Ectodermal cell (in vitro differentiated cells): ENCODE data around the gene TK1.

Source experiments
- H3K27ac ChIP-seq: 2 replicates; pipeline ENCODE4 v1.7.0; 2013; ENCODE audit warnings: mild to moderate bottlenecking, low read depth, low read length; ENCODE audit not compliant: insufficient read depth, poor library complexity, severe bottlenecking
- H3K27me3 ChIP-seq: 2 replicates; pipeline ENCODE4 v1.7.0; 2013; ENCODE audit warnings: mild to moderate bottlenecking, low read length; ENCODE audit not compliant: insufficient read depth, control insufficient read depth, poor library complexity, severe bottlenecking
- H3K36me3 ChIP-seq: one replicate; pipeline ENCODE4 v1.7.0; 2013; ENCODE audit warnings: low read length; ENCODE audit not compliant: control insufficient read depth, insufficient read depth
- H3K4me1 ChIP-seq: one replicate; pipeline ENCODE4 v1.7.0; 2013; ENCODE audit warnings: low read length; ENCODE audit not compliant: control insufficient read depth, insufficient read depth
- H3K4me3 ChIP-seq: 2 replicates; pipeline ENCODE4 v1.7.0; 2013; ENCODE audit warnings: low read depth, low read length, control low read depth; ENCODE audit not compliant: insufficient read depth
- H3K9me3 ChIP-seq: 2 replicates; pipeline ENCODE4 v1.7.0; 2013; ENCODE audit warnings: mild to moderate bottlenecking, low read length, moderate library complexity; ENCODE audit not compliant: control insufficient read depth
- WGBS, 2 experiments: methylation state at CpG; one replicate each; pipeline ENCODE4 v1.1.7; 2013; ENCODE audit warnings: missing lambda C conversion rate in 2 of 2; 5-methylcytosine and 5-hydroxymethylcytosine counted together

Gene TK1

DNA sequence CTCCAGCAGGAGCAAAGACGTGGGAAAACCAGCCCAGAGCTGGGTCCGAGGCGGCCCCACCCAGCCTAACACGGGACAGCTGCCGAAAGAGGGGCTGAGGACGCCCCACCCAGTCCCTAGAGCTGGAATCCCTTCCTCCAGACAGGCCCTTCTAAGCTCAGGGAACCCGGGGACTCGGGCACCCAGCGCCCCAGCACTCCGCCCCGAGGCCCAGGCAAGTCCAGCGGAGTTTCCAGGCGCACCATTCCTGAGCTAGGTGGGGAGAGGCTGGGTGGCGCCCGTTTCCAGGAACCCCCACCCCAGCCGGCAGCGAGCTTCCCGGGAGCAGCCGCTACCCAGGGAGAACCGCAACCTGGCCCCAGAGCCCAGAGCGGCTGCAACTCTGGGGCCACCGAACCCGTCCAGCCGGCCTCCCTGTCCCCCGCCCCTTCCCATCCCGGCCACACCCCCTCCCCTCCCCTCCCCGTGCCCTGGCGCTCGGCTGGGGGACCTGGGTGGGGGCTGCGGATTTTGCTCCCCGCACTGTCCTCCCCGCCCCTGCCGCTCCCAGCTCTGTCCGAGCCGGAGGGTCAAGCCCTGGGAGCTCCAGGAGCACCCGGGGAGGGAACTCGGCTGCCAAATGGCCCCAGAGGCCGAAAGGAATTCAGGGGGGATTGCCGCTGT is 58.8 kb downstream of the TK1 start:
- WGBS, 2 experiments = 0 to 1% methylated on average over 38 of the region's 39 CpGs

DNA sequence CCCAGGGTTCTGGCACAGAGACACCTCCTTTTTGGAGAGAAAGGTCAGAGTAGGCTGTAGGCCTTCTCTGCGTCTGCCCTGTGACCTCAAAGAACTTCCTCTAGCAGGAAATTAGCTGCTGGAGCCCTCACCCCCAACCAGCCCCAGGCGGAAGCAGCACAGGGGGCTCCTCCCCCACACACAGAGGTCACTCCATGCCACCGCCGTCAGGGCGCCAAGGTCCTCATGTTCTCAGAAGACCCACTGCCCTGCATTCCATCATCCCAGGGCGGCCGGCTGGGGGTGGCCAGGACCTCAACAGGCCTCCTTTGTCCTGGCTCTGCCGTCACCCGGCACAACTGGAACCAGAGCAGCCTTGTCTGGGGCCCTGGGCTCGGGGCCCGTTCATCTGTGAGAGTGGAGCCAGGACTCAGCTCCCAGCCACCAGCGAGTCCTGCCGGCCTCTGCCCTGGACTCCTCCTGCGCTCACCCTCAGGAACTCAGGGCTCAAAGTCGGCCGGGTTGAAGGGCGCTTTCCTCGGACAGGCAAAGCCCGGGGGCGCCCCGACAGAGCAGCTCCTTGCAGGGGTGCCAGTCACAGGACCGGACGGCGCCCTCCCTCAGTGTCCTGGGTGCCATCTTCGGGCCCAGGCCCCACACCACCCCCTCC is 59.5 kb downstream of the TK1 start:
- peaks cover 44% of the 10 kb centered on the region for H3K27me3 ChIP-seq
- H3K9me3 ChIP-seq = no peaks in the 10 kb centered on the region
- H3K4me3 ChIP-seq = peak overlapping the region; percentile 72
- H3K36me3 ChIP-seq = no peaks in the 10 kb centered on the region
- WGBS, 2 experiments = 17% methylated on average over 25 of the region's 25 CpGs
- H3K27ac ChIP-seq = peak overlapping the region; percentile 40
- peaks cover 9% of the 10 kb centered on the region for H3K4me1 ChIP-seq

More for the DNA sequence above, 58.8 kb downstream of the TK1 start:
- H3K9me3 ChIP-seq = no peaks in the 10 kb centered on the region
- peaks cover 9% of the 10 kb centered on the region for H3K4me1 ChIP-seq
- peak overlapping the region; percentile 72 for H3K4me3 ChIP-seq
- peak overlapping the region; percentile 40 for H3K27ac ChIP-seq
- no peaks in the 10 kb centered on the region for H3K36me3 ChIP-seq
- peaks cover 51% of the 10 kb centered on the region for H3K27me3 ChIP-seq

DNA sequence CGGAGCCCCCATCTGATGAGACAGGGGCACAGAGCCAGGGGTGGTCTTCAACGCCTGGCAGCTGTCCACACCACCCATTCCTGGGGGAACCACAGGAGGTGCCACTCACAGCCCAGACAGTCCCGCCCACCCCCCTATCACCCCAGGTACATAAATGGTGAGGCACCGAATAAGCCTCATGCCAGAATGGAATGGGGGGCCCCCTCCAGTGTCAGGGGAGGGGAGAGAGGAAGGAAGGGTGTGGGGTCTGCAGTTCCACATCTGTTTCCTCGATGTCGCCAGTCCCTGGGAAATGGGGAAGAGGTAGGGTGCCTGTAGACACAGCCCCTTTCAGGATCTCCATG is 60.0 kb downstream of the TK1 start:
- no peaks in the 10 kb centered on the region for H3K9me3 ChIP-seq
- no peak overlapping the region for H3K27ac ChIP-seq
- H3K4me3 ChIP-seq = no peak overlapping the region
- H3K36me3 ChIP-seq = no peaks in the 10 kb centered on the region
- peaks cover 39% of the 10 kb centered on the region for H3K27me3 ChIP-seq
- H3K4me1 ChIP-seq = peaks cover 9% of the 10 kb centered on the region
- 84 to 89% methylated on average over 5 to 6 of the region's 6 CpGs for WGBS, 2 experiments

DNA sequence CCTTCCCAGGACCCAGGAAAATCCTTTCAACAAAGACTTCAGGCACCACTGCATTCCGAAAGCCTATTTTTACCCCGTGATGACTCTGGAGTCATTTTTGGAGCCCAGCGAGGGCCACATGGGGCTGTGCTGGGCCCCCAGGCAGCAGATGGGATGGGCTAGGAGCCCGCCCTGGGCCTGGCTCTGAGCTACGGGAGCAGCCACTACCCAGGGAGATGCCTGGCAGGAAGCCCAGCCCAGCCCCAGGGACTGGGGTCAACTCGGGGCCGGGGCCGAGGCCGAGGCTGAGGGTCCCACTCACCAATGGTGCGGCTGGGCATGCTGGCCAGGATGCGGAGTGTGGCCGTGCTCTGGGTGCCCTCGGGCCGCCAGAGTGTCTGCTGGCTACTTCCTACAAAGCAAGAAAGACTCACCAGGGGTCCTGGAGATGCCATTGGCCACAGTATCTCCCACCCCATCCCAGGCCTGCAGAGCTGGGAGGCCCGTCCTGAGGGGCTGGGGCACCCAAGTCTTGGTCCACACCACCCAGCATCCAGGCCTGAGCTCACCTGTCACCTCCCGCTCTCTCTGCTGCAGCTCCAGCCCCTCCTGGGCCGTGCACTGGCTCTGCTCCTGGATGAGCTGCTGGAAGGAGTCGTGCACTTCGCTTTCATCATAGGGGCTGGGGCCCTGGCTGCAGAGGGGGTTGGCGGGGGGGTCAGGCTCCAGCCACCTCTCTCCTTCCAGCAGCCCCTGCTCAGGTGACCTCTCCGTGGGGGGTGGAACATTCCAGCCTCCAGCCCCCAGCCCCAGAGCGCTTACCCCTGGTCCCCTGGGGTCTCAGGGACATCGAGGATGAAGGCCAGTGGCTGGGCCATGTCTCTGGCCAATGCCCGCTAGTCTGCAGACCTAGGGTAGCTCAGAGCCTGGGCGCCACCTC is 60.6 kb downstream of the TK1 start:
- no peaks in the 10 kb centered on the region for H3K36me3 ChIP-seq
- H3K9me3 ChIP-seq = no peaks in the 10 kb centered on the region
- peaks cover 9% of the 10 kb centered on the region for H3K4me1 ChIP-seq
- H3K27ac ChIP-seq = no peak overlapping the region
- H3K4me3 ChIP-seq = no peak overlapping the region
- H3K27me3 ChIP-seq = peaks cover 33% of the 10 kb centered on the region
- 88% methylated on average over 25 of the region's 25 CpGs for WGBS, 2 experiments

DNA sequence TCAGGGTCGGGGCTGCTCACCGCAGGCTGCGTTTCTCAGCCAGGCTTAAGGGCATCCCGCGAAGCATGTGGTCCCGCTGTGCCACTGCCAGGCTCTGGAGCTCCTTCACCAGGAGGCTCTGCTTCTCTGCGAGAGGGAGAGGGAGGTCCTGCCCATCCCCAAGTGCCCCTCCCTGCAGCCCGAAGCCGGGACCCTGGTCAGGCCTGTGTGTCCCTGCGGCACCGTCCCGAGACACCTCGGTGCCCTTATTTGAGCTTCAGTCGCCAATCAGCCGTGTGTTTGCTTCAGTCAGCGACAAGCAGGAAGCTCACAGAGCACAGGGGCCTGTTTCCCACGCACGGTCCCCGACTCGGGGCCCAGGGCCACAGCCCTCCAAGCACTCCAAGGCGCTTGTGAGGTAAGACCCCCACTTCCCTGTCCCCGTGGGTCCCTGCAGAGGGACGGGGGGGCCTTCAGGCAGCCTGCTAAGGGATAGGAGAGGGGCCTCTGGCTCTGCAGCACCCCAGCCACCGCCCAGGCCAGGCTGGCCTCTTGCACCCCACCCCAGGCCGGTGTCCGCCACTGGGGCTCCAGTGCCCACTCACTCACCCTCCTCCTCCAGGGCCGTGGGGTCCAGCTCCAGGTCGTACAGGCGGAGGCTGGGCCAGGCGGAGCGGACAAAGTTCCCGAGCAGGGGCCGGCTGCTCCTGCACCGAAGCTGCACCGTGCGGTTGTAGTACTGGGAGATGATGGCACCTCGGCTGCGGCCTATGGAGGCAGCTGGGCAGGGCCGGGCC is 61.5 kb downstream of the TK1 start:
- Histone ChIP-seq H3K27me3 (peaks cover 24% of the 10 kb centered on the region), H3K36me3 (no peaks in the 10 kb centered on the region), H3K9me3 (no peaks in the 10 kb centered on the region), H3K4me1 (peaks cover 9% of the 10 kb centered on the region), H3K27ac (no peak overlapping the region), H3K4me3 (no peak overlapping the region)
- WGBS, 2 experiments = 94% methylated on average over 39 of the region's 39 CpGs

DNA sequence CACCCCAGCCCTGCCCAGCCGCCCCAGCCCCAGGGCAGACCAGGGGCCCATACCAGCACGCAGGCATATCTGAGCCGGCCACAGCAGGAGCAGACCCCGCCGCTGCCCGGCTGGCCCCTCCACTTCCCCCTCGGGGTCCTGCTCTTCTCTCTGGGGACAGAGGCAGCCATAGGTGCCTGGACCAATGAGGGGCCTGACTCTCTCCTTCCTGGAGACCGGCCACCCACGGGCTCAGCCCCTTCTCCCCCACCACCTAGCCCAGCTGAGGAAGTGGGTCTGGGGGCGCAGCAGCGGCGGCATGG is 62.1 kb downstream of the TK1 start:
- H3K4me1 ChIP-seq = peaks cover 9% of the 10 kb centered on the region
- H3K27me3 ChIP-seq = peaks cover 18% of the 10 kb centered on the region
- H3K9me3 ChIP-seq = no peaks in the 10 kb centered on the region
- no peak overlapping the region for H3K4me3 ChIP-seq
- 95 to 96% methylated on average over 12 of the region's 12 CpGs for WGBS, 2 experiments
- H3K36me3 ChIP-seq = no peaks in the 10 kb centered on the region
- no peak overlapping the region for H3K27ac ChIP-seq
